GM18505 (cell line): ENCODE results near the gene CBX3.

Experiments used
- ATAC-seq: cut with Tn5 transposase; IDR thresholded peaks from one replicate; pipeline ENCODE4 v1.9.1; 2021; ENCODE audit not compliant: unreplicated experiment
- POLR2A ChIP-seq: IDR thresholded peaks from 4 replicates; pipeline ENCODE4 v1.6.1; 2011; ENCODE audit warnings: borderline replicate concordance; ENCODE audit not compliant: insufficient read depth, insufficient read length; ENCODE audit errors: extremely low read depth

CBX3 gene

DNA sequence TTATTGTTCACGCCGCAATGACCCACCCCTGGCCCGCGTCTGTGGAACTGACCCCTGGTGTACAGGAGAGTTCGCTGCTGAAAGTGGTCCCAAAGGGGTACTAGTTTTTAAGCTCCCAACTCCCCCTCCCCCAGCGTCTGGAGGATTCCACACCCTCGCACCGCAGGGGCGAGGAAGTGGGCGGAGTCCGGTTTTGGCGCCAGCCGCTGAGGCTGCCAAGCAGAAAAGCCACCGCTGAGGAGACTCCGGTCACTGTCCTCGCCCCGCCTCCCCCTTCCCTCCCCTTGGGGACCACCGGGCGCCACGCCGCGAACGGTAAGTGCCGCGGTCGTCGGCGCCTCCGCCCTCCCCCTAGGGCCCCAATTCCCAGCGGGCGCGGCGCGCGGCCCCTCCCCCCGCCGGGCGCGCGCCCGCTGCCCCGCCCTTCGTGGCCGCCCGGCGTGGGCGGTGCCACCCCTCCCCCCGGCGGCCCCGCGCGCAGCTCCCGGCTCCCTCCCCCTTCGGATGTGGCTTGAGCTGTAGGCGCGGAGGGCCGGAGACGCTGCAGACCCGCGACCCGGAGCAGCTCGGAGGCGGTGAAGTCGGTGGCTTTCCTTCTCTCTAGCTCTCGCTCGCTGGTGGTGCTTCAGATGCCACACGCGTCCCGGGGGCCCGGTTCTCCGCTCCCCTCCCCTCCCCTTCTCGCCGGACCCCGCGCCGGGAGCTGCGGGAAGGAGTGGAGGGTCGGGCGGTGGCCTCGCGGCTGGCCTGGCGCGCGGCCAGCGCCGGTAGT, at the start of gene CBX3:
Gene CBX3, plus strand, starts transcription at position 499 of the 772 bp plus-strand sequence. CDS start 1,254 bp downstream, outside the sequence.
- peak; percentile 45 for ATAC-seq
- TF ChIP-seq POLR2A: peak; percentile 89

DNA sequence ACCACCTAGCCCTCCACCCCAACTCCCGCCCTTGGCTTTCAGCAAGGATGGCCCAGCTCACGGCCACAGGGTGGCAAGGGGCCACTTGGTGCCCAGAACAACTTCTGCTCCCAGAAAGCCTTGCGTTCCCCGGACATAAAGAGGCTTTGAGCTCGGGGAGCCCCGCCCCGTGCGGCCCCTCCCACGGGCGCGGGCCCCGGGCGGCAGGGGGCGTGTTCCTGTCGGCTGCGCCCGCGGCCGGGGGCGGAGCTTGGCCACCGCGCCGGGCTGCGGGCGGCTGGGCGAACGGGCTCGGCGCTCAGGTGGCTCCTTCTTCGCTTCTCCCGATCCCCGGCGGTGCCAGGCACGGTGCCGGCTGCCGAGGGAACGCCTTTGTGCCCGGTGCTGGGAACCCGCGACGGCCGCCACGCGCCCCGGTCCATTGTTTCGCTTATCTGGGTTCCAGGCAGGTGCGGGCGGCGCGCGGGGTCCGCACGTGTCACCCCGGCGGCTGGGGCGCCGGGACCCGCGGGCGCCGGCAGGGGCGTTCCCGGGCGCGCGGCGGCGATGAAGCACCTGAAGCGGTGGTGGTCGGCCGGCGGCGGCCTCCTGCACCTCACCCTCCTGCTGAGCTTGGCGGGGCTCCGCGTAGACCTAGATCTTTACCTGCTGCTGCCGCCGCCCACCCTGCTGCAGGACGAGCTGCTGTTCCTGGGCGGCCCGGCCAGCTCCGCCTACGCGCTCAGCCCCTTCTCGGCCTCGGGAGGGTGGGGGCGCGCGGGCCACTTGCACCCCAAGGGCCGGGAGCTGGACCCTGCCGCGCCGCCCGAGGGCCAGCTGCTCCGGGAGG, 49.4 kb upstream of the CBX3 start, which contains the start of gene NFE2L3:
Gene NFE2L3, plus strand, starts transcription at position 246 of the 829 bp plus-strand sequence. Its CDS starts 301 bp downstream, at position 547.
- TF ChIP-seq POLR2A: peak; percentile 73
- peak; percentile 66 for ATAC-seq

DNA sequence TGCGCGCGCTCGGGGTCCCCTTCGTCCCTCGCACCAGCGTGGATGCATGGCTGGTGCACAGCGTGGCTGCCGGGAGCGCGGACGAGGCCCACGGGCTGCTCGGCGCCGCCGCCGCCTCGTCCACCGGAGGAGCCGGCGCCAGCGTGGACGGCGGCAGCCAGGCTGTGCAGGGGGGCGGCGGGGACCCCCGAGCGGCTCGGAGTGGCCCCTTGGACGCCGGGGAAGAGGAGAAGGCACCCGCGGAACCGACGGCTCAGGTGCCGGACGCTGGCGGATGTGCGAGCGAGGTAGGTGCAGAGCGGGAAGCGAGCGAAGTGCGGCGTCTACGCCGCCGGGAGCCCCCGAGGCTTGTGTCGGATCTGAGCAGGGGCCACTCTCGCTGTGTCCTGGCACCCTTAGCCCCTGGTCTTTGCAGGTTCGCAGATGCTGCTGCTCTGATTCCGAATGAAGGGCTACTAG, 48.7 kb upstream of the CBX3 start:
- peak; percentile 16 for ATAC-seq

DNA sequence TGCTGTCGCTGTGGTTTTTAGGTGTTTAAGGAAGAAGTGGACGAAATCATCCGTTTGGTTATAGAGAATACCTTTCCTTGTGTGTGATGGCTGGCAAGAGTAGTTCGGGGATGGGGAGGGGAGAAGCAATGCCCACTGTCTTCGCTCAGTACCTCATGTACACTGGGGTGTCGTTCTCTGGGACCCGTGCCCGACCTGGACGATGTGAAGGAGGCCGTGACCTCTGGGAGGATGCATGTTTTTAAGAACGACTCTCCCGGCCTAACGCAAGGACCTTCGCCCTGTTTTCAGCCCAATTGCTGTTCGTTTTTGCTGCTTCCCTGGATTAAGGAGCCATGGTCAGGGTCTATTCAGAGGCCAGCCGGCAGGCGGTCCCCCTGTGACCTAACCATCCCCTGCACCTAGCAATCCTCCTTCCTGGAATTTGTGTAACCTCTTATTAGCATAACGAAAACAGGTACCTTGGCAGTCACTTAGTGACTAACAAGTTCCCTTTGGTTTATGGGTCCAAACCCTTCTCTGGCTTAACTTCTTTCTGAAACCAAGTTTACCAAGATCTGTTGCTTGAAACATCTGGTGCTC, 48.2 kb upstream of the CBX3 start:
- TF ChIP-seq POLR2A: no peak
- ATAC-seq: no peak

DNA sequence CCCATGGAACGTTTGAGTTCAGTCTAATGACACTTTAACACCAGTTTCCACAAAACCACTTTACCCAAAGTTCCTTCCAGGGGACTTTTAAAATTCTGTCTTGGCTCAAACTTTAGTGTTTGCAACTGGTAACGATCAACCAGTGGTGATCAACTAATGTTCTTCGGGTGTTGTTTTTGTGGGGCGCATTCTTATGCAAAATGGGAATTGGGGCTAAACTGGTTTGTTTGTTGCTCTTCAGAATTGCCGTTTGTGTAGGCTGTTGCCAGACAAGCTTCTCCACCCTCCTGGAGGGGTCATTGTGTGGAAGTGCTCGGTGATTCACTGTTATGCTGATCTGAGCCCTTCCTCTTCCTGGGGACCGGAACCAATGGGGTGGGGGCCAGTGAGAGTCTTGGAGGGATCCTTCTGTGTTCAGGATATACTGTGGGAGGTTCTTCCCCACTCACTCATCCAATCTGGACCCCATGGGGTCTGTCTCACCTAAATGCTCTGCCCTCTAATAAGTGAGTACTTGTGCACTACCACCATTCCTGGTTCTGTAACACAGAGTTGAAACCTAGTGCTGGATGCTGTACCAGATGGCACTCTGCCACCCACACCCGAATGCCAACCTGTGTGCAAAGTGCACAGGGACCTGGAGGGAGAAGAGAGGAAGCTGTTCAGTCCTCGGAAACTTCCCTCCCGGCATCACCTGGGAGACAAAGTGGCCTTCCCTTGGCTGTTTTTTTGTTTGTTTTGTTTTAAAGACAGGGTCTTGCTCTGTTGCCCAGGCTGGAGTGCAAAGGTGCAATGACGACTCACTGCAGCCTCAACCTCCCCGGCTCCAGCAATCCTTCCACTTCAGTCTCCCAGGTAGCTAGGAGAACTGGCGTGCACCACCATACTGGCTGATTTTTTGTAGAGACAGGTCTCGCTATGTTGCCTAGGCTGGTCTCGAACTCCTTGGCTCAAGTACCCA, 47.4 kb upstream of the CBX3 start:
- TF ChIP-seq POLR2A: no peak
- no peak for ATAC-seq

DNA sequence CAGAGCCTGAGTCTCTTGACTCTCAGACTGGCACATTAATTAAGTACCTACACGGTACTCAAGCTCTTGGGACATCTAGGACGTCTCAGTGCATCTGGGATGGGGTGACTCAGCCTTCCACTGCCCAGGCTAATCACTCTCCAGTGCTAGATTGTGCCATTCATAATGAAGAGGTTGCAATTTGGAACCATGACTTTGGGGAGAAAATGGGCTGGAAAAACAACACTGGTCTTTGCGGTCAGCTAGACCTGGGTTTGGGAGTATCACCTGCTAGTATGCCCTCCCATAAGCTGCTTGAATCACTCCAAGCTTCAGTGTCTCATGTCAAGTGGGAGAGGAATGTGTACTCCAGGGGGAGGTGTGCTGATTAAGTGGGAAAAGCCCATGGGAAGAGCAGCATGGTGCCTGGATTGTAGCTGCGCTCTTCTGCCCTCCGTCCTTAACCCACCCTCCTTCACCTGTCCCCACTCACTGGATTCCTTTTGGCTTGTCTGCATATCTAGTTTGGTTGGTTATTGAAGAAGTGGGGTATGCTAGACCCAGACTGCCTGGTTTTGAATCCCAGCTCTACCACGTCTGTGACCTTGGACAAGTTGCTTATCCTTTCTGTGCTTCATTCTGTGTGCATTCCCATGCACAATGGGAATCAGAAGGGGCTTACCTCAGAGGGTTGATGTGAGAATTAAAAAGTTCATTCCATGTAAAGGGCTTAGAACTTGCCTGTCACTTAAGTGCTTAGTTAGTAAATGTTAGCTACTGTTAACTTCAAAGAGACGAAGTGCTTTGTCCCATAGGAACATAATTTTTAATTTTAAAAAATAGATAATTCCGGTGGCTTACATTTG, 45.8 kb upstream of the CBX3 start:
- no peak for ATAC-seq
- TF ChIP-seq POLR2A: no peak

DNA sequence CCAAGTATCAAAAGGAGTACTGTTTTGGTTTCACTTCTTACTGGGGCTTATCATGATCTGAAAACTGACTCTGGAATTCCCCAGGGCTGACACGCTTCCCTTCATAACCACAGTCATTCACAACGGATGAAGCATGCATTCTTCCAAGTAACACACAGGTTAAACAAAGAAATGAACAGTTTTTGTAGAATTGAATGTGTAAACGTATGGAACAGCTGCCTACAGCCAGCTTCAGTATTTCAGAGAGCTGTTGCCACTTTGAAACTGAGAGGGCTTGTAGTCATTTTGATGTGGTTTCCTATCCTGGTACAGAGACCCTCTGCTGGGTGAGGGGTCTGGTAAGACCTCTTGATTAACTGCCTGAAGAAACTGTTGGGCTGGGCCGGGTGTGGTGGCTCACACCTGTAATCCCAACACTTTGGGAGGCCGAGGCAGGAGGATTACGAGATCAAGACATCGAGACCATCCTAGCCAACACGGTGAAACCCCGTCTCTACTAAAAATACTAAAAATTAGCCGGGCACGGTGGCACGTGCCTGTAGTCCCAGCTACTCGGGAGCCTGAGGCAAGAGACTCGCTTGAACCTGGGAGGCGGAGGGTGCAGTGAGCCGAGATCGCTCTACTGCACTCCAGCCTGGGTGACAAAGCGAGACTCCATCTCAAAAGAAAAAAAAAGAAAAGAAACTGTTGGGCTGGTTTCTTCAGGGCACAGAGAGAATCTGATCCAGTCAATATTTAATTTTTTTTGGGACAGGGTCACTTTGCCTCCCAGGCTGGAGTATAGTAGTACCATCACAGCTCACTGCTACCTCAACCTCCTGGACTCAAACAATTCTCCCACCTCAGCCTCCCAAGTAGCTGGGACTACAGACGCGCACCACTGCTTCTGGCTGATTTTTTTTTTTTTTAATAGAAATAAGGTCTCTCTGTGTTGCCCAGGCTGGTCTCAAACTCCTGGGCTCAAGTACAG, 44.8 kb upstream of the CBX3 start:
- no peak for TF ChIP-seq POLR2A
- ATAC-seq: no peak

DNA sequence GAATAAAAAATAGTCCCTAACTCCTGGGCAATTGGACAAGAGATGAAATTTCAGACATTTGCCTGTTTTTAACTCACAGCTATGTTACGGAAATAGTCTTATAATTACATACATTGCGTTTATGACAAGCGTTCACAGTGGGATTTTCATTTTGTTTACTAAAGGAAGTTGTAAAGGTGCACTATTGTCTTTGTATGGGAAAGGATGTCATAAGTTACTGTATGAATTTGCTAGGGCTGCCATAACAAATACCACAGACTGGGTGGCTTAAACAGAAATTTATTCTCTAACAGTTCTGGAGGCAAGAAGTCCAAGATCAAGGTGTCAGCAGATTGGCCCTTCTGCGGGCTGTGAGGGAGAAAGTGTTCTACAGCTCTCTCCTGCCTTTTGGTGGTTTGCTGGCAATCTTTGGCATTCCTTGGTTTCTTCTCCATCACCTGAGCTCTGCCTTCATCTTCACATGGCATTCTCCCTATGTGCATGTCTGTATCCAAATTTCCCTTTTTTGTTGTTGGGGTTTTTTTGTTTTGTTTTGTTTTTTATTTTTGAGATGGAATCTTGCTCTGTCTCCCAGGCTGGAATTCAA, 43.9 kb upstream of the CBX3 start:
- no peak for ATAC-seq
- TF ChIP-seq POLR2A: no peak

DNA sequence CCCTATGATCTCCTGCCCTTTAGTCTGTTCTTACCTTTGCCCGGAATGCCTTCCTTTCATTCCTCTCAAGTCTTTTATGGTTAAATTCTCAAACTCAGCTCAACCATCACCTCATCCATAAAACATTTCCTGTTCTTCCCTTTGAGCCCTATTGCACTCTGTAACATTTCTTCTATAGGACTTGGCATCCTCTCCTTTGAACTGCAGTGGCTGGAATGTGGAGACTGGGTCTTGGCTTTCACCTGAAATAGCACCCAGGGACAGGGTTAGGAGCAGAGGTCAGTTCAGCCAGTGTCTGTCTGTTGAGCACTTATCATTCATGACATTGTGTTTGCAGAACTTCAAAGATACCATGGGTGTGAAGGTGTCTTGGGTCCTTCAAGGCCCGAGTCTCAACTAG, 42.3 kb upstream of the CBX3 start:
- ATAC-seq: no peak
- no peak for TF ChIP-seq POLR2A

DNA sequence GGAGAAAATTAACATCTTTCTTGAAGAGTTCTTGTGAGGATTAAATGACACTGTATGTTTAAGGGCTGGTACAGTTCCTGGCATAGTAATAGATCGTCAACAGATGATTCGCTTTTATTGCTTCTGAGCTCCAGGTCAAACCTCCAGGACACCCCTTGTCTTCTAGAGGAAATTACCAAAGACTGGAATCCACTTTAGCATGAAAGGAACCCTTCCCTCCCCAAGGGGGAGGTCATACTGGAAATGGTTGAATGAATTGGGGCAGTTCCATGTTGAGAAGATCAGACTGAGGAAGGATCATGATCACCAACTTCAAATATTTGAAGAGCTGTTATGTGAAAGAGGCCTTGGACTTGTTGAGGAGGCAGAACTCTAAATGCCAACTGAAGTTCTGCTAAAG, 40.6 kb upstream of the CBX3 start:
- ATAC-seq: no peak
- no peak for TF ChIP-seq POLR2A
